Spinal cord (tissue), 10 donors: ENCODE data around the gene ZWILCH. TPM values are rescaled to one million over a fixed set of nuclear protein-coding genes. Genes with fewer than 3 reads are reported as not detected.
"Not testable (repeated sequence)": the region's sequence is repeated elsewhere in the genome, so short reads cannot be mapped to it uniquely, and the experiment has no call there.

ENCODE experiments used
- DNase-seq, 6 donors: peaks; one replicate each; pipeline versions ENCODE4 v3.0.0 to v3.0.0-alpha.2; 2013 to 2015; ENCODE audit warnings: low spot score in 6 of 6, low read depth in 4 of 6
- H3K27ac ChIP-seq: one replicate; pipeline ENCODE4 v1.5.1; 2013; ENCODE audit warnings: low read depth, low read length, control low read depth
- H3K27me3 ChIP-seq: one replicate; pipeline ENCODE4 v1.6.1; 2013; ENCODE audit warnings: low read length; ENCODE audit not compliant: control insufficient read depth, insufficient read depth
- H3K36me3 ChIP-seq: one replicate; pipeline ENCODE4 v1.6.1; 2013; ENCODE audit warnings: low read length; ENCODE audit not compliant: control insufficient read depth, insufficient read depth
- H3K4me1 ChIP-seq: one replicate; pipeline ENCODE4 v1.6.1; 2013; ENCODE audit warnings: low read length; ENCODE audit not compliant: control insufficient read depth, insufficient read depth
- H3K4me3 ChIP-seq: one replicate; pipeline ENCODE4 v1.5.1; 2013; ENCODE audit warnings: low read depth, low read length, control low read depth
- H3K9me3 ChIP-seq: one replicate; pipeline ENCODE4 v1.6.1; 2013; ENCODE audit warnings: low read length; ENCODE audit not compliant: control insufficient read depth, insufficient read depth
- WGBS: methylation state at CpG from one replicate; pipeline ENCODE4 v1.1.5; 2013; ENCODE audit warnings: missing lambda C conversion rate; ENCODE audit not compliant: insufficient coverage; 5-methylcytosine and 5-hydroxymethylcytosine counted together
- polyA plus RNA-seq, 2 donors: library from polyadenylated mRNA; unstranded; fragments of 120-200 nt; gene quantifications; one replicate each; pipeline ENCODE4 v1.2.1, GENCODE V29; 2013; ENCODE audit not compliant: insufficient read length in 2 of 2
- total RNA-seq, 2 donors: library from RNA; depleted of rRNA in 1 of 2; stranded (reverse); fragments of 120-200 nt in 1 of 2; fragments of >200 nt in 1 of 2; gene quantifications; one replicate each; pipeline versions ENCODE4 v1.2.3 to v1.2.4, GENCODE V29; 2013 to 2014
- donor health status: healthy.

Gene ZWILCH
- total and polyA plus RNA-seq, 4 donors: 17.7 to 22.8 (median 19.8) TPM

GRCh38 chr15:66470825-66471224 is 34.3 kb upstream of the ZWILCH start:
- not testable (repeated sequence) for H3K27ac ChIP-seq, DNase-seq, H3K27me3 ChIP-seq, H3K36me3 ChIP-seq, H3K4me1 ChIP-seq, H3K9me3 ChIP-seq, H3K4me3 ChIP-seq
- WGBS: 60% methylated on average over 4 of the region's 4 CpGs

- WGBS: 71% methylated on average over 3 of the region's 8 CpGs
- Histone ChIP-seq H3K4me1 (peaks cover 2% of the 10 kb centered on the region), H3K27ac (peak overlapping the region; percentile 67), H3K36me3 (no peaks in the 10 kb centered on the region), H3K4me3 (no peak overlapping the region), H3K9me3 (no peaks in the 10 kb centered on the region), H3K27me3 (no peaks in the 10 kb centered on the region)
- DNase-seq: peak in 1 of 6 donors; percentile 49
Observed at GRCh38 chr15:66472176-66472999, 32.7 kb upstream of the ZWILCH start.

- Histone ChIP-seq H3K27me3 (no peaks in the 10 kb centered on the region), H3K9me3 (no peaks in the 10 kb centered on the region), H3K4me3 (no peak overlapping the region), H3K36me3 (peaks cover 4% of the 10 kb centered on the region), H3K27ac (peak overlapping the region; percentile 12), H3K4me1 (peaks cover 2% of the 10 kb centered on the region)
- no CpG with 5 or more reads among the region's 2 CpGs for WGBS
- no peak for DNase-seq
Observed at GRCh38 chr15:66474135-66474534, 31.0 kb upstream of the ZWILCH start.

- WGBS: no CpG with 5 or more reads among the region's 3 CpGs
- Histone ChIP-seq H3K27ac (no peak overlapping the region), H3K27me3 (no peaks in the 10 kb centered on the region), H3K9me3 (no peaks in the 10 kb centered on the region), H3K36me3 (peaks cover 4% of the 10 kb centered on the region), H3K4me1 (peaks cover 2% of the 10 kb centered on the region), H3K4me3 (no peak overlapping the region)
- DNase-seq: peak in 1 of 6 donors; percentile 12
Observed at GRCh38 chr15:66474963-66475362, 30.2 kb upstream of the ZWILCH start.

- H3K9me3 ChIP-seq: no peaks in the 10 kb centered on the region
- 92% methylated on average over 4 of the region's 4 CpGs for WGBS
- peaks cover 6% of the 10 kb centered on the region for H3K36me3 ChIP-seq
- H3K27ac ChIP-seq: no peak overlapping the region
- H3K4me1 ChIP-seq: peaks cover 2% of the 10 kb centered on the region
- H3K4me3 ChIP-seq: no peak overlapping the region
- no peak for DNase-seq
- no peaks in the 10 kb centered on the region for H3K27me3 ChIP-seq
Observed at GRCh38 chr15:66476535-66476934, 28.6 kb upstream of the ZWILCH start.

- Histone ChIP-seq H3K36me3 (peaks cover 10% of the 10 kb centered on the region), H3K4me1 (peaks cover 2% of the 10 kb centered on the region), H3K9me3 (no peaks in the 10 kb centered on the region), H3K27me3 (no peaks in the 10 kb centered on the region), H3K27ac (no peak overlapping the region), H3K4me3 (no peak overlapping the region)
- DNase-seq: no peak
- 100% methylated on average over 2 of the region's 2 CpGs for WGBS
Observed at GRCh38 chr15:66477011-66477410, 28.1 kb upstream of the ZWILCH start.

GRCh38 chr15:66480267-66480666 is 24.9 kb upstream of the ZWILCH start:
- Histone ChIP-seq H3K4me3 (no peak overlapping the region), H3K27me3 (no peaks in the 10 kb centered on the region), H3K9me3 (no peaks in the 10 kb centered on the region), H3K27ac (no peak overlapping the region), H3K36me3 (peaks cover 29% of the 10 kb centered on the region), H3K4me1 (no peaks in the 10 kb centered on the region)
- WGBS: 94% methylated on average over 2 of the region's 6 CpGs
- DNase-seq: no peak

- no peak for DNase-seq
- H3K27ac ChIP-seq: no peak overlapping the region
- 95% methylated on average over 6 of the region's 10 CpGs for WGBS
Observed at GRCh38 chr15:66481107-66481856, 23.8 kb upstream of the ZWILCH start.

GRCh38 chr15:66482539-66482938 is 22.6 kb upstream of the ZWILCH start:
- Histone ChIP-seq H3K27ac (no peak overlapping the region), H3K36me3 (peaks cover 38% of the 10 kb centered on the region), H3K4me3 (no peak overlapping the region), H3K4me1 (no peaks in the 10 kb centered on the region), H3K27me3 (no peaks in the 10 kb centered on the region), H3K9me3 (no peaks in the 10 kb centered on the region)
- DNase-seq: no peak
- WGBS: 90% methylated on average over 5 of the region's 9 CpGs

More at GRCh38 chr15:66481107-66481856, 23.8 kb upstream of the ZWILCH start:
- Histone ChIP-seq H3K4me1 (no peaks in the 10 kb centered on the region), H3K9me3 (no peaks in the 10 kb centered on the region), H3K36me3 (peaks cover 35% of the 10 kb centered on the region), H3K4me3 (no peak overlapping the region), H3K27me3 (no peaks in the 10 kb centered on the region)
